Measurements from ENCODE around the gene LSS. TPM values are rescaled to one million over a fixed set of nuclear protein-coding genes. Genes with fewer than 3 reads are reported as not detected.
"Not testable (repeated sequence)": the region's sequence is repeated elsewhere in the genome, so short reads cannot be mapped to it uniquely, and the experiment has no call there.

Gene LSS
- total and polyA plus RNA-seq, 7 donors: 17.4 to 78.6 (median 51.7) TPM

- Histone ChIP-seq H3K9me3 (no peaks in the 10 kb centered on the region), H3K27ac (no peak overlapping the region), H3K4me3 (no peak overlapping the region), H3K36me3 (no peaks in the 10 kb centered on the region), H3K4me1 (peaks cover 0 to 15% (median 11%) of the 10 kb centered on the region in 4 donors), H3K27me3 (no peaks in the 10 kb centered on the region)
- intact Hi-C loops (cut with DNase I): no loop called here
- DNase-seq: peak; percentile 59
- 81 to 85% methylated on average over 24 of the region's 24 CpGs for WGBS, 2 donors
- TF ChIP-seq CTCF (IDR thresholded peaks at IDR 0.05): no peak
- TF ChIP-seq POLR2AphosphoS5 (IDR thresholded peaks at IDR 0.05): no peak
- no peak for TF ChIP-seq EP300 (IDR thresholded peaks at IDR 0.05)
- no peak for TF ChIP-seq POLR2A (IDR thresholded peaks at IDR 0.05)
Observed at GRCh38 chr21:46150491-46151121, 78.0 kb downstream of the LSS start.

- intact Hi-C loops (cut with DNase I): no loop called here
- Histone ChIP-seq H3K27ac (no peak overlapping the region), H3K27me3 (no peaks in the 10 kb centered on the region), H3K4me1 (peaks cover 0 to 15% (median 11%) of the 10 kb centered on the region in 4 donors), H3K4me3 (no peak overlapping the region), H3K36me3 (no peaks in the 10 kb centered on the region), H3K9me3 (no peaks in the 10 kb centered on the region)
- WGBS, 2 donors: 78 to 88% methylated on average over 19 of the region's 19 CpGs
- no peak for TF ChIP-seq EP300 (IDR thresholded peaks at IDR 0.05)
- TF ChIP-seq CTCF (IDR thresholded peaks at IDR 0.05): no peak
- TF ChIP-seq POLR2A (IDR thresholded peaks at IDR 0.05): no peak
- no peak for TF ChIP-seq POLR2AphosphoS5 (IDR thresholded peaks at IDR 0.05)
- peak; percentile 51 for DNase-seq
Observed at GRCh38 chr21:46150073-46150472, 78.5 kb downstream of the LSS start.

GRCh38 chr21:46149205-46149901, 79.2 kb downstream of the LSS start:
- peak; percentile 53 for DNase-seq
- intact Hi-C loops (cut with DNase I): no loop called here

GRCh38 chr21:46148106-46148505, 80.5 kb downstream of the LSS start:
- intact Hi-C loops (cut with DNase I): no loop called here
- H3K4me3 ChIP-seq: no peak overlapping the region
- no peaks in the 10 kb centered on the region for H3K9me3 ChIP-seq
- H3K27ac ChIP-seq: no peak overlapping the region
- peak; percentile 30 for DNase-seq
- H3K4me1 ChIP-seq: peaks cover 0 to 14% (median 11%) of the 10 kb centered on the region in 4 donors
- no peak for TF ChIP-seq EP300 (IDR thresholded peaks at IDR 0.05)
- no peak for TF ChIP-seq CTCF (IDR thresholded peaks at IDR 0.05)
- no peak for TF ChIP-seq POLR2AphosphoS5 (IDR thresholded peaks at IDR 0.05)
- TF ChIP-seq POLR2A (IDR thresholded peaks at IDR 0.05): no peak
- 83 to 92% methylated on average over 11 of the region's 11 CpGs for WGBS, 2 donors
- H3K27me3 ChIP-seq: no peaks in the 10 kb centered on the region
- H3K36me3 ChIP-seq: no peaks in the 10 kb centered on the region

More at GRCh38 chr21:46149205-46149901, 79.2 kb downstream of the LSS start:
- Histone ChIP-seq H3K36me3 (no peaks in the 10 kb centered on the region), H3K27ac (no peak overlapping the region), H3K4me3 (no peak overlapping the region), H3K9me3 (no peaks in the 10 kb centered on the region), H3K4me1 (peaks cover 0 to 15% (median 11%) of the 10 kb centered on the region in 4 donors), H3K27me3 (no peaks in the 10 kb centered on the region)
- 83 to 87% methylated on average over 22 of the region's 22 CpGs for WGBS, 2 donors
- no peak for TF ChIP-seq CTCF (IDR thresholded peaks at IDR 0.05)
- TF ChIP-seq POLR2A (IDR thresholded peaks at IDR 0.05): no peak
- no peak for TF ChIP-seq EP300 (IDR thresholded peaks at IDR 0.05)
- TF ChIP-seq POLR2AphosphoS5 (IDR thresholded peaks at IDR 0.05): no peak

- intact Hi-C loops (cut with DNase I): not testable (repeated sequence)
- DNase-seq: peak; percentile 59
Observed at GRCh38 chr21:46147429-46147828, 81.1 kb downstream of the LSS start.

More at GRCh38 chr21:46147429-46147828, 81.1 kb downstream of the LSS start:
- not testable (repeated sequence) for H3K4me3 ChIP-seq, H3K4me1 ChIP-seq, H3K27me3 ChIP-seq, H3K9me3 ChIP-seq, H3K36me3 ChIP-seq, H3K27ac ChIP-seq
- 45 to 71% methylated on average over 12 of the region's 12 CpGs for WGBS, 2 donors
